ENCODE measurements around the gene GNPTG.

Gene GNPTG

DNA sequence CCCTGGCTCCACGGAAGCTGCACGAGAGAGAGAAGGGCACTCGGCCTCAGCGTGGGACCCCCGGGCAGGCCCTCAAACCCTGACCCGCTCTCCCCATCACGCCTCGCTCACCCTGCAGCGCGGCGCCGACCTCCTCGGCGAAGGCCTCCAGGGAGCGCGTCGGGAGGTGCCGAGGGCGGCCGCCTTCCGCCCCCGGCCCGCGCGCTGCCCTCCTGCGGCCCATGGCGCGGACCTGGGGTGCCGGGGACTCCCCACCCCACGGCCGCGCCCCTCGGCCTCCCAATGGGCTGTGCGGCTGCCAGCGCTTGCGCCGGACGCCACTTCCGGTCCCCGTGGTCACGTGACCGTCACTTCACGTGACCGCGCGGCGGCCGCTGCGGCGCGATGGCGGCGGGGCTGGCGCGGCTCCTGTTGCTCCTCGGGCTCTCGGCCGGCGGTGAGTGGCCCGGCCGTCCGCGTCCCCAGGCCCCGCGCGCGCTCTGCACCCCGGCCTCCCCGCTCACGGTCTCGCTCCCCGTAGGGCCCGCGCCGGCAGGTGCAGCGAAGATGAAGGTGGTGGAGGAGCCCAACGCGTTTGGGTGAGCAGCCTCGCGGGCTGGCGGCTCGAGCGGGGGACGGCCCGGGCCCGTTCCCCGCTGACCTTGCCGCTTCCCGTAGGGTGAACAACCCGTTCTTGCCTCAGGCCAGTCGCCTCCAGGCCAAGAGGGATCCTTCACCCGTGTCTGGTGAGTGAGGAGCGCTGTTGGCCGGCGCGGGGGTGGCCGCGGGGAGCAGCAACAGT is at the start of gene GNPTG, which contains the start of gene TSR3:
Gene GNPTG (plus strand): TSS at position 350 of the 781 bp plus-strand sequence. CDS start 35 bp downstream, at position 385.
Gene TSR3 (minus strand): TSS at position 297 of the 781 bp plus-strand sequence. CDS start 74 bp downstream, at position 223.
- DNase-seq (ENCODE audit: low read depth in 2 of 2), result peak; percentile 72 to 74

DNA sequence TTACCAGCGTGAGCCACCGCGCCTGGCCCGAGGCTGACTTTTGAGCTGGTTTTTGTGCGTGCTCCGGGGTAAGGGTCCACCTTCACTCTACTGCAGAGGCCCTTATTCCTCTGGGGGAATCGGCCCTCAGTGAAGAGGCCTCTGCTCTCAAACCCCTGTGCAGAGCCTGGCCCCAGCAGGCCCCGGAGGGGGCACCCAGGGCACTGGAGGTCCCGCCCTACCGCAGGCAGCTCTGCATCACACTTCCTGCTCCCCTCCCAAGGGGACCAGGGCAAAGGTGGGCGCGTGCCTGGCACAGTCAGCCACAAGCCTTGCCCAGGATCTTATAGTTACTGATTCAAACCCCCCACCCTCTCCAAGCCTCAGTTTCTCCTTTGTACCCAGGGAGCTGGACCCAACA is 45.9 kb upstream of the GNPTG start:
- DNase-seq (ENCODE audit: low read depth in 2 of 2), result no peak

DNA sequence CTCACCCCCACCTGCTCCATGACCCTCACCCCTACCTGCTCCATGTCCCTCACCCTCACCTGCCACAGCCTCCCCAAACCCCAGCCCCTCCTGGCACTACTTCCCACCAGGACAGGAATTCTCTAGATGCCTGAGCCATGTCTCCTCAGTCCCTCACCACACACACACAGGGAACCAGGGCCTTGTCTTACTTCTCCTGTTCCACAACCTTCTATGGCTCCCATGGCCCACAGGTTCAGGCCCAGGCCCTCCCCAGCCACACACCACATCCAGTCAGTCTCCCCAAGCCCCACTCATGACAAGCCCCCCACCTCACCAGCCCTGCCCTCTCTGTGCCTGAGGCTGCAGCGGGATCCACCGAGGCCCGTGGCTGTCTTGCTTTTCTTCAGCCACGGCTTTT is 45.4 kb upstream of the GNPTG start:
- no peak for DNase-seq (ENCODE audit: low read depth in 2 of 2)

GRCh38 chr16:1308036-1308976 is 43.4 kb upstream of the GNPTG start:
- DNase-seq (ENCODE audit: low read depth in 2 of 2), result peak in 1 of 2 experiments; percentile 3

DNA sequence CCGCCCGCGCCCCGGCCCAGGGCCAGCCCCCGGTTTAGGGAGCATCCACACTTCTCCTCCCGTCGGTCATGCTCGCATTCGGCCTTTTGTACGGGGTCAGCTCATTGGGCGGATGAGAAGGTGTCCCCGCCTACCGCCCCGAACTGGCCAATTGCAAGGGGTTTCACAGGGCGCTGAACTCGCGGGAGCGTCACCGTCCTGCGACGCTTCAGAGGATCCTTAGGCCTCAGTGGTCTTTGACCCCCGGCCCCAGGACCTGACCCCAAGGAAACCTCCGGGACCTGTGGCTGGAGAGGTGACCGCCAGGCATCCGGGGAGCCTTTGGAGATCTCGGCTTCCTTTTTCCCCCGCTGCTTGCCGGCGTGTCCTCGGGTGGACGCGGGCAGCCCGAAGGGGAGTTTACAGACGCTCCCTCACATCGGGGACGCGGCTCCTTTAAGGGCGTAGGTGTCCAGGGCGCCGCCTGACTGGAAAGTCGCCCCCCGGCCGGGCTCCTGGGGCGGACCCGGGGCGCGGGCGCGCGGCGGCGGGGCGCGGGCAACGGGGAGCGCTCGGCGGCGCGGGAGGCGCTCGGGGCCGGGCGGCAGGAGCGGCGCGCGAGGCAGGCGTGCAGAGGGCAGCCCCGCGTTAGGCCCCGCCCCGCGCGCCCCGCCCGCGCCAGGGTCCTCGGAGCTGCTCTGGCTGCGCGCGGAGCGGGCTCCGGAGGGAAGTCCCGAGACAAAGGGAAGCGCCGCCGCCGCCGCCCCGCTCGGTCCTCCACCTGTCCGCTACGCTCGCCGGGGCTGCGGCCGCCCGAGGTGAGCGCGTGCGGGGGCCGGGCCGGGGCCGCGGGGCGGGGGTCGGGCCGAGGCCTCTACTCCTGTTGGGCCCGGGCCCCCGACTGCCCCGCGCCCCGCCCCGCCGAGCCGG is 42.5 kb upstream of the GNPTG start, which contains the start of gene UBE2I:
Gene UBE2I (plus strand): TSS at position 660 of the 909 bp plus-strand sequence. CDS start 4,395 bp downstream, outside the sequence.
- DNase-seq (ENCODE audit: low read depth in 2 of 2), result peak; percentile 98

DNA sequence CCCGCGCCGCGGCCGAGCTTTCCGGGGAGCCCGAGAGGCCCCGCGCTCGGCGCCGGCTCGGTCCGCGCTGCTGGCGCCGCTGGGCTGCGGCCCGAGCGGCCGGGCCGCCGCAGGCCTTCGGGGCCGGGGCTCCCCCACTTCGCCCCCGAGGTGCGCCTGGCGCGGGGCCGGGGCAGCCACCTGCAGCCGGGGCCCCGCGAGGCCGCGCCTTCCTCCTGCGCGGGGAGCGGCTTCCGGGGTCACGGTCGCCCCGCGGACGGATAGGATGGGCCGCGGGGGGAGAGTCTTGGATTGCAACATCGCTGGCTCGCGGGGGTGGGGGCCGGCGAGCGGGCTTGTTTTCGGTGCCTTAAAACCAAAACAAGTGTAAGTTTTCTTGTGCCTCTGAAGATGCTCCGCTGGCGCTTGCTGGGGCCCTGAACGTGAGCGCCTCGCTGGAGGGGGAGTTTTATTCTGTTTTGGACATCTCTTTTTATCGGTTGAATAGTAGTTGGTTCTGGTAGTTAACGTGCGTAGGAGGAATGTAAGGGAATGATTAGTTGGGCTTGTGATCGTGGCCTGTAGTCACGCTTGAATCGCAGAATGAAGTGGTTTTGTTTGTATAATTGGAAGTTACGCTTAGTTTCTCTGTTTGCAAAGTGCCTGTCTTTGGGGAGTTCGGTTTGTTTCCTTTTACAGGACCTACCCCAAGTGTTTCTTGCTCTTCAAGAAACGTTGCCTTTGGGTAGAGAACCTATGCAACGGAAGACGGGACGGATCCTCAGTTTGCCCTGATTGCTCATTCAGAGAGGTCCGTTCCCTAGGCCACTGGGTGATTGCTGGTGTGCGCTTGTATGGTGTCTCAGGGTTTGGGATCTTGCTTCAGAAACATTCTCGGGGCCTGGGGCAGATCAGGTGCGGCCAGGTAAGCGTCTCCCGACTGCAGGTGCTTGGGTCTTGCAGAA is 41.6 kb upstream of the GNPTG start:
- no peak for DNase-seq (ENCODE audit: low read depth in 2 of 2)

- no peak for DNase-seq (ENCODE audit: low read depth in 2 of 2)
Observed at GRCh38 chr16:1310832-1311200, 40.9 kb upstream of the GNPTG start.

DNA sequence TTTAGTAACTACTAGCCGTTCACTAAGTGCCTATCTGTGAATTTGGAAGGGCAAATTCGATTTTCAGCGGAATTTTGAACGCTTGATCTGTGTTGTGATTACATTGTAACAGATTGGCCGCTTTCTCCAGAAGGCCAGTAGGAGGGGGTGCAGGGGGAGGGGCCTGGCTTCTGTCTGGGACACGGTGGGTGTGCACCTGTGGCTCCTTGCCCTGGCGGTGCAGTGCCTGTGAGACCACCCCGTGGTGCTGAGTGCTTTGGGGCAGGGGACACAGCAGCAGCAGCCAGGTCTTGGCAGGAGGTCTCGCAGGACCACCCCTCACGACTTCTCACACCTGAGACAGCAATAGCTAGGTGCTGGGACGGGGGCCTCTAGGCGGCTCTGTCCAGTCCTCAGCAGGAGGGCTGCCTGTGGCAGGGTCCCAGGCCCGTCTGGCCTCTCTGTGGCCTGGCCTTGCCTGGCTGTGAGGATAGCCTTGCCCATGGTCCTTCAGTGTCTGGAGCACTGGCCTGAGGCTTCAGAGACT is 40.5 kb upstream of the GNPTG start:
- DNase-seq (ENCODE audit: low read depth in 2 of 2), result no peak

GRCh38 chr16:1311738-1312466 is 39.8 kb upstream of the GNPTG start:
- no peak for DNase-seq (ENCODE audit: low read depth in 2 of 2)

DNA sequence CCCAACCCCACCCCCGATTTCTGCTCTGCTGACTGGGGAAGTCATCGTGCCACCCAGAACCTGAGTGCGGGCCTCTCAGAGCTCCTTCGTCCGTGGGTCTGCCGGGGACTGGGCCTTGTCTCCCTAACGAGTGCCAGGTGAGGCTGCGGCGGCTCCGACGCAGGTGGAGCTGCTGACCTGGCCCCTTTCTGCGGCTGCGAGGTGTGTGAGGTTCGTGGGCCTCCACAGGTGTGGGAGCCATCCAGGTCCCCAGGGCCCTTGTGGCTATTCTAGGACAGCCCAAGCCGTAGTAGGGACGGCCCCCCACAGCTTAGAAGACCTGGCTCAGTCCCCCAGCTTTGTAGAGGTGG is 39.3 kb upstream of the GNPTG start:
- DNase-seq (ENCODE audit: low read depth in 2 of 2), result no peak

DNA sequence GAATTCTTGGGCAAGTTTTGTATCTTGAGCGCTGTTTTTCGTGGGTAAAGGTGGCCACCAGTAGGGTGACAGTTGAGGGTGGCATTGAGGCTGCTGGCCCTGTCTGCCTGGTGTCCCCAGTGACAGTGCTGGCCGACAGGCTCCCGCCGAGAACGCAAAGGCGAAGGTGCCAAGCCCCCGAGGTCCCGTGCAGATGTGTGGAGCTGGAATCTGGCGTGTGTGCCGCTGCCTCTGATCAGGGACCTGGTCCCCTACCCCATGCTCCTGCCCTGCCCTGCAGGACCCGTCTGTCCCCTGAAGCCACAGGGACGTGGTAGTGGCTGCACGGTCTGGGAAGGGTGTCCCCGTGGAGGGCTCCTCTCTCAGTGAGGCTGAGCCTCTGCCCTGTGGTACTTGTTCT is 38.8 kb upstream of the GNPTG start:
- no peak for DNase-seq (ENCODE audit: low read depth in 2 of 2)

- no peak for DNase-seq (ENCODE audit: low read depth in 2 of 2)
Observed at GRCh38 chr16:1313721-1314369, 37.9 kb upstream of the GNPTG start.

- no peak for DNase-seq (ENCODE audit: low read depth in 2 of 2)
Observed at GRCh38 chr16:1314399-1315068, 37.2 kb upstream of the GNPTG start.

GRCh38 chr16:1315081-1316032 is 36.4 kb upstream of the GNPTG start:
- DNase-seq (ENCODE audit: low read depth in 2 of 2), result no peak

DNA sequence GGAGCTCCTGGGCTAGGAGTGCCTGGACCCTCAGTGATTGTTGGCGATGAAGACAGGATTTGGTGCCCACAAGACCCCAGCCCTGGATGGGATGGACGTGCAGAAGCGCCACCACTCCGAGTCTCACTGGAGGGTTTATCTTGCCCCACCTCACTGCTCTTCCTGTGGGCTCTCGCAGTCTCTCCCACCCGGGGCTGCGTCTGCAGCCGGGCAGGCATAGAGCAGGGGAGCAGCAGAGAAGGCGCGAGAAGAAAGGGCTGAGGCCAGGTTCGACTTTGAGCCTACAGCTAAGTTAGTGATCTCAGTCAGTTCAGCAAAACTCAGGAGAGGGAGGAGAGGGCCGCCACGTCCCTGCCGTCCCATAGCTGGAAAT is 35.7 kb upstream of the GNPTG start:
- no peak for DNase-seq (ENCODE audit: low read depth in 2 of 2)

DNA sequence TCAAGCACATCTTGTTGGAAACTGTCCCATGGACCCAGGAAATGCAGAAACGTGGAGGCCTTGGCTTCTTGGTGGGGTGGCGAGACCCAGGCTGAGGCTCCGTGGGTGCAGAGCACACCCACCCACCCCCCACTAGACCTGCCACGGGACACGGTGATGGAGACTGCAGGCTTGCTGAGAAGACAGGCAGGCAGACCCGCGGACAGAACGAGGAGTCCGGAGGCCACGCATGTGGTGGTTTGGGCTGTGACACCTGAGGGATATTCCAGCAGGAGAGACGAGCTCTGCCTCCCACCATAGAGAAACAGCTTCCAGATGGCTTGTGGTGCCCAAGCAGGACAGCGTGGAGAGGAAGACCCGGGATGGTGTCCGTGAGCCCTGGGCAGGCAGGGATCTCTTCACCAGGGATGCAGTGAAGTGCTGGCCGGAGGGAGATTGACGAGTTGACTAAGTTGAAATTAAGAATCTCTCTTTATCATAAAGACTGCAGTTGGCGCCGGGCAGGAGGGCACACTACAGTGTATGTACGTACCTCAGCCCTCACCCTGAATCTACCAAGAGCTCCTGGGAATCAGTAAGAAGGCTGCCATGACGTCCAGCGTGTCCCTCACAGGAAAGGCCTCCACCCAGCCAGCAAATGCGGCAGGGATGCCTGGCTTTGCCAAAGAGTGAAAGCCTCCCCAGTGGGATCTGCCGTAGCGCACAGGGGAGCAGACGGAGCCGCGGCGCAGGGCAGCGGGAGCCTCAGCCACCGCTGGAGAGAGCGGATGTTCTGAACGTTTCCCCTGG is 34.1 kb upstream of the GNPTG start:
- DNase-seq (ENCODE audit: low read depth in 2 of 2), result no peak

GRCh38 chr16:1318268-1318545 is 33.5 kb upstream of the GNPTG start:
- DNase-seq (ENCODE audit: low read depth in 2 of 2), result no peak

Measured in fibroblast of skin of left biceps (primary cell).